Loucy (cell line): ENCODE data around the gene SLC30A7.

Experiments used
- H2AFZ ChIP-seq: fragments of 200-600 bp; sonication (generic); 2 replicates; pipeline ENCODE4 v1.6.0; 2016; ENCODE audit warnings: antibody characterized with exemption, mild to moderate bottlenecking, low read length, moderate library complexity
- H3F3A ChIP-seq: fragments of 200-600 bp; 2 replicates; pipeline ENCODE4 v1.6.0; 2016; ENCODE audit warnings: antibody characterized with exemption, low read depth, mild to moderate bottlenecking
- H3K27me3 ChIP-seq: fragments of 200-600 bp; sonication (generic); 2 replicates; pipeline ENCODE4 v1.6.1; 2014; ENCODE audit warnings: low read length, mild to moderate bottlenecking; ENCODE audit not compliant: insufficient read depth, poor library complexity, severe bottlenecking
- H3K36me3 ChIP-seq: fragments of 200-600 bp; sonication (generic); 2 replicates; pipeline ENCODE4 v1.6.1; 2016; ENCODE audit warnings: low read length; ENCODE audit not compliant: insufficient read depth
- H3K4me1 ChIP-seq: fragments of 200-600 bp; sonication (generic); 2 replicates; pipeline ENCODE4 v1.5.1; 2014; ENCODE audit warnings: low read length, mild to moderate bottlenecking; ENCODE audit not compliant: insufficient read depth, poor library complexity, severe bottlenecking
- H3K4me2 ChIP-seq: fragments of 200-600 bp; sonication (generic); 2 replicates; pipeline ENCODE4 v1.6.0; 2014; ENCODE audit warnings: antibody characterized with exemption, low read length, low read depth, mild to moderate bottlenecking; ENCODE audit not compliant: poor library complexity, severe bottlenecking
- H3K4me3 ChIP-seq: fragments of 200-600 bp; sonication (generic); 2 replicates; pipeline ENCODE4 v1.5.1; 2014; ENCODE audit warnings: low read length, mild to moderate bottlenecking, mixed read lengths; ENCODE audit not compliant: poor library complexity, severe bottlenecking
- H3K79me2 ChIP-seq: fragments of 200-600 bp; sonication (generic); 2 replicates; pipeline ENCODE4 v1.6.1; 2014; ENCODE audit warnings: low read length; ENCODE audit not compliant: insufficient read depth
- H3K9ac ChIP-seq: fragments of 200-600 bp; sonication (generic); 2 replicates; pipeline ENCODE4 v1.6.0; 2014; ENCODE audit warnings: mild to moderate bottlenecking, low read depth, low read length, moderate library complexity; ENCODE audit not compliant: poor library complexity, severe bottlenecking
- H3K9me2 ChIP-seq: fragments of 200-600 bp; sonication (generic); replicated peaks from 2 replicates; pipeline ENCODE4 v1.6.1; 2016; ENCODE audit warnings: low read depth, low read length, mixed read lengths
- H3K9me3 ChIP-seq: fragments of 200-600 bp; sonication (generic); 2 replicates; pipeline ENCODE4 v1.6.1; 2014; ENCODE audit warnings: mild to moderate bottlenecking, antibody characterized with exemption, low read length, low read depth; ENCODE audit not compliant: insufficient read depth
- H4K20me1 ChIP-seq: fragments of 200-600 bp; sonication (generic); 2 replicates; pipeline ENCODE4 v1.6.0; 2014; ENCODE audit warnings: antibody characterized with exemption, low read length, mild to moderate bottlenecking; ENCODE audit not compliant: insufficient read depth, poor library complexity, severe bottlenecking
- CTCF ChIP-seq: fragments of 200-600 bp; sonication (generic); conservative IDR thresholded peaks from 2 replicates; pipeline ENCODE4 v1.5.1; 2014; ENCODE audit warnings: mild to moderate bottlenecking, antibody characterized with exemption, low read length
- EZH2phosphoT487 ChIP-seq: fragments of 200-600 bp; IDR thresholded peaks from 2 replicates; pipeline ENCODE4 v1.6.1; 2018; ENCODE audit warnings: antibody characterized with exemption, mild to moderate bottlenecking, moderate library complexity, borderline replicate concordance

The SLC30A7 gene

GRCh38 chr1:101025283-101025656, 129.4 kb downstream of the SLC30A7 start:
- H3K4me3 ChIP-seq, result peak overlapping the region; percentile 81
- H3K79me2 ChIP-seq, result peaks cover 42% of the 10 kb centered on the region
- peak overlapping the region; percentile 92 for H3K4me2 ChIP-seq
- TF ChIP-seq CTCF, result no peak
- TF ChIP-seq EZH2phosphoT487, result no peak
- H3K27me3 ChIP-seq, result no peaks in the 10 kb centered on the region
- H3F3A ChIP-seq, result no peaks in the 10 kb centered on the region
- H3K9me2 ChIP-seq, result no peaks in the 10 kb centered on the region
- no peaks in the 10 kb centered on the region for H3K9me3 ChIP-seq
- H2AFZ ChIP-seq, result peak overlapping the region; percentile 82
- H4K20me1 ChIP-seq, result no peaks in the 10 kb centered on the region
- H3K9ac ChIP-seq, result peak overlapping the region; percentile 79
- H3K36me3 ChIP-seq, result no peaks in the 10 kb centered on the region
- H3K4me1 ChIP-seq, result peaks cover 50% of the 10 kb centered on the region

- Histone ChIP-seq H3K4me3 (peak within 1 kb of the TSS; percentile 81), H3K4me1 (peaks cover 50% of the 10 kb centered on the region), H3F3A (no peaks in the 10 kb centered on the region), H3K9me3 (no peaks in the 10 kb centered on the region), H3K27me3 (no peaks in the 10 kb centered on the region), H3K36me3 (no peaks in the 10 kb centered on the region), H2AFZ (peak within 1 kb of the TSS; percentile 82), H3K9ac (peak within 1 kb of the TSS; percentile 79), H3K9me2 (no peaks in the 10 kb centered on the region), H4K20me1 (no peaks in the 10 kb centered on the region), H3K4me2 (peak within 1 kb of the TSS; percentile 92), H3K79me2 (peaks cover 42% of the 10 kb centered on the region)
- TF ChIP-seq CTCF (no peak), EZH2phosphoT487 (no peak)
Observed at GRCh38 chr1:101025657-101026429, 130.0 kb downstream of the SLC30A7 start, which contains the start of gene DPH5. Gene DPH5, minus strand, starts transcription at chr1:101025784. Its CDS starts 341 bp downstream, at chr1:101025443.

DNA sequence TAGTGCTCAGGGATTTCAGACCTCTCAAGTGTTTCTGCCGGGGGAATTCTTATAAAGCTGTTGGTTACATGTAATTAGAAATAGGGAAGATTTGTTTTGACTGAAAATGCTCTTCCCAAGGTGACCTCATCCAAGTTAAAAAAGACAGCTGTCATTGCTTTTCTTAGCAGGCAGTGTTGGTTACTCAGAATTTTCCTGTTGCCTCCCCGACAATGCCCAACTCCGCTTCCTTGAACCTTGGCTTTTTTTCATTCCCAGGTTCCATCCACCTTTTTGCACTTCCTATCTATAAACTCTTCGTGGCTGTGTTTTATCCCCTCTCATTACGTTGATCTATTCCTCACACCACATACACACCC, 130.5 kb downstream of the SLC30A7 start:
- Histone ChIP-seq H3K4me1 (peaks cover 50% of the 10 kb centered on the region), H3K27me3 (no peaks in the 10 kb centered on the region), H3K79me2 (peaks cover 42% of the 10 kb centered on the region), H3K4me2 (peak overlapping the region; percentile 92), H3K9me3 (no peaks in the 10 kb centered on the region), H3K9me2 (no peaks in the 10 kb centered on the region), H3K36me3 (no peaks in the 10 kb centered on the region), H3F3A (no peaks in the 10 kb centered on the region), H4K20me1 (no peaks in the 10 kb centered on the region), H3K9ac (peak overlapping the region; percentile 79), H3K4me3 (peak overlapping the region; percentile 81), H2AFZ (peak overlapping the region; percentile 82; the same call in 1 of the 2 replicates)
- no peak for TF ChIP-seq EZH2phosphoT487
- no peak for TF ChIP-seq CTCF
